ENCODE measurements around the gene FAM222B. TPM values are rescaled to one million over a fixed set of nuclear protein-coding genes. Genes with fewer than 3 reads are reported as not detected.

FAM222B gene
- total RNA-seq, 1 experiment from 2014 or later, result 94.6 TPM

GRCh38 chr17:28888832-28889231 is 46.2 kb upstream of the FAM222B start:
- Mint-ChIP-seq H3K36me3 (peaks cover 8% of the 10 kb centered on the region), H3K27ac (no peak overlapping the region)

GRCh38 chr17:28887871-28888471 is 45.4 kb upstream of the FAM222B start:
- DNase-seq (ENCODE audit: low spot score), result no peak
- POLR2A ChIA-PET, result no interaction called here
- no peaks in the 10 kb centered on the region for H3K27me3 Mint-ChIP-seq (ENCODE audit: low read depth)
- TF ChIP-seq ZNF263 (CRISPR knock-in tag; IDR thresholded peaks at IDR 0.05; ENCODE audit: low read depth) (no peak), OVOL2 (CRISPR knock-in tag; IDR thresholded peaks at IDR 0.05; ENCODE audit: borderline replicate concordance) (no peak), ATF1 (CRISPR knock-in tag; IDR thresholded peaks at IDR 0.05) (no peak), ELF4 (CRISPR knock-in tag; IDR thresholded peaks at IDR 0.05; ENCODE audit: low read depth) (no peak), KAT7 (CRISPR knock-in tag; IDR thresholded peaks at IDR 0.05; ENCODE audit: borderline replicate concordance) (no peak), NR1H2 (CRISPR knock-in tag; IDR thresholded peaks at IDR 0.05) (no peak)
- no peaks in the 10 kb centered on the region for H3K9me3 Mint-ChIP-seq
- peaks cover 12% of the 10 kb centered on the region for H3K36me3 Mint-ChIP-seq
- no peak overlapping the region for H3K4me3 Mint-ChIP-seq
- no peak overlapping the region for H3K27ac Mint-ChIP-seq
- CTCF ChIA-PET, result interaction anchor here (0.6 to 1.0 kb wide), 4 partner anchors 14 to 160 kb away, joined by 3 to 5 read pairs (median 3); no protein-coding TSS in a partner anchor
- peaks cover 7% of the 10 kb centered on the region for H3K4me1 Mint-ChIP-seq
- no peak for ATAC-seq

More at GRCh38 chr17:28888832-28889231, 46.2 kb upstream of the FAM222B start:
- ChIA-PET POLR2A (interaction anchor here (0.6 kb wide), 1 partner anchor 1723 kb away, joined by 3 read pairs; no protein-coding TSS in a partner anchor), CTCF (interaction anchor here (1.0 kb wide), 1 partner anchor 13 kb away, joined by 3 read pairs; no protein-coding TSS in a partner anchor)
- Mint-ChIP-seq H3K9me3 (no peaks in the 10 kb centered on the region), H3K4me1 (peaks cover 13% of the 10 kb centered on the region), H3K4me3 (no peak overlapping the region), H3K27me3 (ENCODE audit: low read depth) (no peaks in the 10 kb centered on the region)
- TF ChIP-seq ZNF263 (CRISPR knock-in tag; IDR thresholded peaks at IDR 0.05; ENCODE audit: low read depth) (no peak), IRF1 (CRISPR knock-in tag; IDR thresholded peaks at IDR 0.05) (no peak), ZNF281 (CRISPR knock-in tag; IDR thresholded peaks at IDR 0.05) (no peak), JAZF1 (CRISPR knock-in tag; IDR thresholded peaks at IDR 0.05) (no peak), PRRX2 (CRISPR knock-in tag; IDR thresholded peaks at IDR 0.05) (no peak), STAT6 (CRISPR knock-in tag; conservative IDR thresholded peaks at IDR 0.05; ENCODE audit: low read depth) (no peak), ZBTB43 (CRISPR knock-in tag; IDR thresholded peaks at IDR 0.05) (no peak)
- DNase-seq (ENCODE audit: low spot score) (no peak), ATAC-seq (no peak)

GRCh38 chr17:28885951-28886350 is 43.4 kb upstream of the FAM222B start:
- Mint-ChIP-seq H3K27ac (no peak overlapping the region), H3K36me3 (peaks cover 21% of the 10 kb centered on the region), H3K4me3 (no peak overlapping the region), H3K27me3 (ENCODE audit: low read depth) (no peaks in the 10 kb centered on the region), H3K9me3 (no peaks in the 10 kb centered on the region), H3K4me1 (peaks cover 7% of the 10 kb centered on the region)
- POLR2A ChIA-PET, result no interaction called here
- DNase-seq (ENCODE audit: low spot score) (no peak), ATAC-seq (no peak)
- CTCF ChIA-PET, result interaction anchor here (1.0 to 2.1 kb wide), 2 partner anchors 122 to 159 kb away, joined by 4 to 8 read pairs; no protein-coding TSS in a partner anchor
- no peak for TF ChIP-seq ZNF232 (CRISPR knock-in tag; IDR thresholded peaks at IDR 0.05)
- TF ChIP-seq E2F4 (CRISPR knock-in tag; IDR thresholded peaks at IDR 0.05; ENCODE audit: borderline replicate concordance, low read depth), result no peak
- no peak for TF ChIP-seq GRHL2 (CRISPR knock-in tag; IDR thresholded peaks at IDR 0.05; ENCODE audit: insufficient replicate concordance, severe bottlenecking)
- TF ChIP-seq ETV6 (CRISPR knock-in tag; IDR thresholded peaks at IDR 0.05), result no peak
- no peak for TF ChIP-seq AR (CRISPR knock-in tag; IDR thresholded peaks at IDR 0.05)

Data from WTC11 (cell line).